ACC112 (cell line): ENCODE measurements around the gene PRKCZ.

Experiments used
- H2AFZ ChIP-seq: fragments of 200-600 bp; sonication (generic); one replicate; pipeline ENCODE4 v1.6.0; 2017; ENCODE audit warnings: antibody characterized with exemption, low read length; ENCODE audit not compliant: unreplicated experiment
- H3K27ac ChIP-seq: fragments of 200-600 bp; sonication (generic); 2 replicates; pipeline ENCODE4 v1.5.1; 2014; ENCODE audit warnings: low read depth, mild to moderate bottlenecking, antibody characterized with exemption, low read length, moderate library complexity
- H3K27me3 ChIP-seq: fragments of 200-600 bp; sonication (generic); 2 replicates; pipeline ENCODE4 v1.6.1; 2014; ENCODE audit warnings: mild to moderate bottlenecking, antibody characterized with exemption, low read length, moderate library complexity, mixed read lengths; ENCODE audit not compliant: insufficient read depth
- H3K36me3 ChIP-seq: fragments of 200-600 bp; sonication (generic); 2 replicates; pipeline ENCODE4 v1.6.1; 2016; ENCODE audit warnings: mild to moderate bottlenecking, antibody characterized with exemption, low read length, moderate library complexity, mixed read lengths; ENCODE audit not compliant: insufficient read depth
- H3K4me1 ChIP-seq: fragments of 200-600 bp; sonication (generic); one replicate; pipeline ENCODE4 v1.6.1; 2016; ENCODE audit warnings: low read length, mixed read lengths; ENCODE audit not compliant: insufficient read depth, unreplicated experiment, control insufficient read depth
- H3K4me3 ChIP-seq: fragments of 200-600 bp; sonication (generic); 2 replicates; pipeline ENCODE4 v1.5.1; 2014; ENCODE audit warnings: mild to moderate bottlenecking, low read depth, low read length
- H3K79me2 ChIP-seq: fragments of 200-600 bp; sonication (generic); one replicate; pipeline ENCODE4 v1.6.0; 2016; ENCODE audit warnings: low read length; ENCODE audit not compliant: control insufficient read depth, unreplicated experiment, insufficient read depth

Gene PRKCZ

DNA sequence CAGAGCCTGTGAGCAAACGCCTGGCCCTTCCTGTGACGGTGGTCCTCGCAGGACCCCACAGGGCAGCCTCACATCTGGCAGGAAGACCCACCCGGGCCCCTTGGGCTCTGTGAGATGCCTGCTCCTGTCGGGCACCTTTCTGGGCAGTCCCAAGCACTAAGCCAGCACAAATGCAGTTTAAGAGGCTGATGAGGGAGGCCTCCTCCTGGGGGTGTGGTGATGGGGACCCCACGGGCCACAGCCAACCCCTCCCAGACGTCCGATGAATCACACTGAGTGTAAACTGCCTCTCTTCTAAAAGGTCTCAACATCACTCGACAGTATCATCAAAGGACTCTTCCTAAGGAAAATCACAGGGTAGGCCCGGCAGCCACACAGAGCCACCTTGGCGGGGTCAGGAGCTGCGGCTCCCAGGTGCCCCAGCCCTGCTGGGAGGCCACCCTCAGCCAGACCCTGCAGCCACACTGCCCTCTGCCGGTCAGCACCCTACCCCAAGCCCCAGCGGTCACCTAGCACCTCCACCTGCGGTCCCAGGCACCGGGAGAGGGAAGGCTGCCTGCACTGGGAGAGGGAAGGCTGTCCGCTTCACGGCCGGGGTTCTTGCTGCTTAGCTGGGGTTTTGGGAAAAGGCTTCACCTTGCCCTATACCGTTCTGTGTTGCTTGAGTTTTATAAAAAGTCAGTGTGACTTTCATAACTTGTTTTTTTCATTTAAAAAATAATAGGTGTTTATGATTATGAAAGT, 3.9 kb upstream of the PRKCZ start:
- peaks cover 23% of the 10 kb centered on the region for H3K27me3 ChIP-seq
- H3K4me3 ChIP-seq, result no peak overlapping the region
- no peaks in the 10 kb centered on the region for H3K36me3 ChIP-seq
- H2AFZ ChIP-seq, result no peak overlapping the region
- H3K79me2 ChIP-seq, result no peaks in the 10 kb centered on the region
- H3K27ac ChIP-seq, result no peak overlapping the region
- H3K4me1 ChIP-seq, result no peaks in the 10 kb centered on the region

DNA sequence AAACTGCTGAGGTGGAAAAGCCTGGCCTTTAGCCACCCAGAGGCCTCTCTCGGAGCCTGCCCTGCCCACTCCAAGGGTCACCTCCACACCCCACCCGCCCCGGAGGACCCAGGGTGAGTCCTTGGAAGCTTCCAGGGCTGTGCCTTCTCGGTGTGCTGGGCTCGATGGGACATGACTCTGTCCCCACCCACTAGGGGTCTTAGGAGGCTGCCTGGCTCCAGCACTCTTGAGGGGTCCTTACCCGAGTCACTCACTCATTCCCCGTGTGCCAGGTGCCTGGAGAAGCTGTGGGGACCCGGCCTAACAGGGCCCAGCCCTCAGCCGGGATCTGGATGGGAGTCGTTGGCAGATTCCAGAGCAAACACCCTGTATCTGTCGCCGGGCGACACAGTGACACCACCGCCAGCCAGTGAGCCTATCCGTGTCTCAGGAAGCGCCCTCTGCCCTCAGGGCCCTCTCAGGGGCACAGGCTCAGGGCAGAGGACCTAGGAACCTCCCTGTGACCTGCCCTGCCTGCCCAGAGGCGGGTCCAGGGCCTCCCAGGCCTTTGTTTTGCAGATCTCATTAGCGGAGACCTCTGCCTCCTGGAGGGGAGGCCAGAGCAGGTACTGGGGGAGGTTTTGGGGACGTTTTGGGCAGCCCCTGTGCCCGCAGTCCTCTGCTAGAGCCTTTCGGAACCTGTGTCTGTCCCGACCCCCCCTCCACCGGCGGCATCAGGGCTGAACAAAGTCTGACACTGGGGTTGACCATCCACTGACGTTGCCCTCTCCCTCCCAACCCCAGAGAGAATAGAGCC, 3.1 kb upstream of the PRKCZ start:
- H3K4me1 ChIP-seq, result no peaks in the 10 kb centered on the region
- H3K4me3 ChIP-seq, result no peak overlapping the region

DNA sequence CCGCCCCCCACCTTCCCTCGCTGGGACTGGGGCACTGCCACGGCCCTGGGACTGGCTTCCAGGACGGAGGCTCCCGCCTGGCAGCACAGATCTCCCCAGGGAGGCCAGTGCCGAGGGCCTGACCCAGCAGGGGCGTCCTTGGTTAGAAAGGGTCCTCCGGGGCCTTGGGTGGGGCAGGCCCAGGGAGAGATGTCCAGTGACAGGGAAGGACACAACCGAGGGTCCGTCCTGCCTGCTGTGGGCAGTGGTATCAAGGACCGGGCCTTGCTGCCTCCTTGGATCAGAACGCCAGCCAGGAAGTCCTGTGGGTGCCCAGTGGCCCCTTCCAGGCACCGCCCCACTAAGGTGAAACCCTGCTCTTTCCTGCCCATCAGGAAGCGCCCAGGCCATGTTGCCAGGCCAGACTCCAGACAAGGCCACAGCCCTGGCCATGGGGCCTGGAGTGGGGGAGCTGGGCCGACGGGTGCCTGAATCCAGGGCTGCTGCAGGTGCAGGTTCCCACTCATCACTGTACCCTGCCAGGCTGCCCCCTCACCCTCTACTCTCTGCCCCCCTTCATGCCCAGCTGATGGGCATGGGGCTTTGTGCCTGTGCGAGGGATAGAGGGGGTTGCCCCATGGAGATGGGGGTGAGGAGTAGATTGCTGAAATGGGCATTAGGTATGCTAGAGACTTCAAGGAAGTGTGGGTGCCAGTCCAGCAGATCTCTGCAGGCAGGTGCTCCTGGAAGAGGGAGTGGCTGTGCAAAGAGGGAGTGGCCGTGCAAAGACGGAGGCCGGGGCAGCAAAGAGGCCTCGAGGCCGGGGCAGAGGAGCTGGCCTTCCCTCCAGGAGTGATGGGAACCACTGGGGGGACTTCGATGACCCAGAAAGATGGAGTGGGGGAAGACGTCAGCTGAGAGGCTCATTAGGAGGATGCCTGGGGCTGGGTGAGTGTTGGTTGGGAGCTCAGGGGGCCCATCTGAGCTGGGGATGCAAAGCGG, 2.2 kb upstream of the PRKCZ start:
- H3K27me3 ChIP-seq, result peaks cover 36% of the 10 kb centered on the region
- no peak overlapping the region for H2AFZ ChIP-seq
- no peaks in the 10 kb centered on the region for H3K4me1 ChIP-seq
- no peak overlapping the region for H3K27ac ChIP-seq
- H3K36me3 ChIP-seq, result no peaks in the 10 kb centered on the region
- H3K79me2 ChIP-seq, result no peaks in the 10 kb centered on the region
- no peak overlapping the region for H3K4me3 ChIP-seq

More for the DNA sequence above, 3.1 kb upstream of the PRKCZ start:
- Histone ChIP-seq H3K27ac (no peak overlapping the region), H3K27me3 (peaks cover 31% of the 10 kb centered on the region), H3K79me2 (no peaks in the 10 kb centered on the region), H2AFZ (no peak overlapping the region), H3K36me3 (no peaks in the 10 kb centered on the region)

DNA sequence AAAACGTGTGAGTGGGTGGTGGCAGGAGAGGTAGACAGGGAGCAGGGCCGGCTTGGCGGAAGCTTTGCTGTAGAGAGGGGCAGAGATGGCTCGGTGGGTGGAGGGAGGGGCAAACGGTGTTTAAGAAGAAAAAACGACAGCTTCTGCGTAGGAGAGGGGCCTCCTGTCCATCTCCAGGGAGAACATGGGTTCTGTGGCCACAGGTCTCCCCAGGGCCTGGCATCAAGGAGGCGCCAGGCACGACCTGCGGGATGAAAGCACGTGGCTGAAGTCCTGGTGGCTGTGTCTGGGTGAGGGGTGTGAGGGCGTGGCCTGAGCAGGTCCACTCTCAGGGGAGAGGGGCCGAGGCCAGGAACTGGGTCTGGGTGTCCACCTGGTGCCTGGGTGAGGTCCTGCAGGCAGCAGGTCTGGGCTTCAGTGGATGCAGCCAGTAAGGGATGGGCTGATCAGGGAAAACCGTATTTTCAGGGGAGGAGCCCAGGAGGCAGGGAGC, 940 bp upstream of the PRKCZ start:
- Histone ChIP-seq H3K79me2 (no peaks in the 10 kb centered on the region), H2AFZ (no peak overlapping the region), H3K36me3 (no peaks in the 10 kb centered on the region), H3K27me3 (peaks cover 36% of the 10 kb centered on the region), H3K4me3 (no peak overlapping the region), H3K27ac (no peak overlapping the region), H3K4me1 (no peaks in the 10 kb centered on the region)

DNA sequence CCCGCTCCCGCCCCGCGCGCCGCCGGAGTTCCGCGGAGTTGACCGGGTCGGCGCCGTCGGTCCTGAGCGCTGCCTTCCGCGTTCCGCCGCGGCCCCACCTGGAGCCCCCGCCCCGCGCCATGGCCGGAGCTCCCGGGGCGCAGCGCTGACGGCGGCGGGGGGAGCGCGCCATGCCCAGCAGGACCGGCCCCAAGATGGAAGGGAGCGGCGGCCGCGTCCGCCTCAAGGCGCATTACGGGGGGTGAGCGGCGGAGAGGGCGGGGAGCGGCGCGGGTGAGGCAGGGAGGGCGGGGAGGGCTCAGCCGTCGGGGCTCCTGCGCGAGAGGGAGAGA, 216 bp downstream of the PRKCZ start:
- no peaks in the 10 kb centered on the region for H3K4me1 ChIP-seq
- H2AFZ ChIP-seq, result no peak overlapping the region
- peaks cover 36% of the 10 kb centered on the region for H3K27me3 ChIP-seq
- no peaks in the 10 kb centered on the region for H3K36me3 ChIP-seq
- no peak overlapping the region for H3K27ac ChIP-seq
- H3K4me3 ChIP-seq, result no peak overlapping the region
- H3K79me2 ChIP-seq, result no peaks in the 10 kb centered on the region

DNA sequence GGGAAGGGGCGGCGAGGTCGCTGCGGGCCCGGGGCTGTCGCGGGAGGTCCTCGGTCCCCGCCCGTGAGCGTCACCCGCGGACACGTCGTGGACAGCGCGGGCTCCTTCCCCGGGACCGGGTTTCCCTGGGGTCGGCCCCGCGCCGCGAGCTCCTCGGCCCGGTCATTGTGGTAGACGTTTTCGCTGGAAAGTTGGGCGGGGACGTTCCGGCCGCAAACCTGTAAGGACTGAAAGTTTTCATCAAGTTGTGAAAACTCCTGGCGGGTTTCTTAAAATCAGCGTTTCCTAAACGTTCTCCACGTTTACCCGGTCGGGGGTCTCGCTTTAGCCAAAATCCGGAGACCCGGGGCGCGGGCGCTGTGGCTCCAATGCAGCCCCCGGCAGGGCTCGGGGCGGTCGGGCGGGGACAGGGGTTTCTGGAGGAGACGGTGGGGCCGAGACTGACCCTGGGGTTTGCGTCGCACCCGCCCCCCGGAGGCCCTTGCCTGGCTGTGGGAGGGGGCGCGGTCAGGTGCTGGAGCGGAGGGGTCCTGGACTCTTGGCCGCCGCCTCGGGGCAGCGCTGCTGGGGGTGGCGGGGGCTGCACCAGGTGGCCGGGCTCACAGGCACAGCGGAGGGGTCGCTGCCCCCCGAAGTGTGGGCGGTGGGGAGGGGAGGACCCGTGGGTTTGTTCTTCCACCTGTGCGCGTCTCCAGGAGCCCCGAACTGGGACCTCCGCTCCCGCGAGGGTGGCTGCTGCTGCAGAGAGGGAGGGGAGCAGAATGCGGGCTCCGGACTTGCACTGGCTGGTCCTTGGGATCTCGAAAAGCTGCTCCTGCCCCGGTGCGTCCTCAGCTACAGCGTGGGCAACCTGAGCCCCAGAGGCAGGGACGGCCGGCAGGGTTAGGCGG, 827 bp downstream of the PRKCZ start:
- H3K4me3 ChIP-seq, result no peak overlapping the region

DNA sequence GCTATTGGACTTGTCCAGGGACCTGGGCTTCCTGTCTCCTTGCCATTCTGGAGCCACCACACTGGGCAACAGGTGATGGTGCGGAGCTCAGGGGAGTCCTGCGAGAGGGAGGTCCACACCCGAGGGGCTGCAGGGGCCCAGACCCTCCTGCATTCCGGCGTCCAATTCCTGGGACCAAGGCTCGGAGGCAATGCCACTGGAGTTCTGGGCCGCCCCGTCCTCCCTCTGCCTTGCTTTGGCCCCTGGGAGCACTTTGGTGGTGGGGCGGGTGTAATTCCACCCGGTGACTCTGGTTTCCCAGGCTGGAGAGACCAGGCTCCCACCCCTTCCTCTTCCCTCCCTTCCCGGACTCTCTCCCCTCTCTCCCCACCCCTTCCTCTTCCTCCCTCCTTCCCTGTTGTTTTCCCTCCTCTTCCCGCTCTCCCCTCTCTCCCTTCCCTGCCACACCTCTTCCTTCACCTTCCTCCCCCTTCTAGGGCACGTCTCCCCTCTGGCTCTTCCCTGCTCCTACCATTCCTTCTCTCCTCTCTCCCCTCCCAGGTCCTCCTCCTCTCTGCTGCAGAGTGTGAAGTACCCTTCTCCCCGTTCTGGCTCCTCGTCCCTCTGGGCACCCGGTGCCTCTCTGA, 2.0 kb downstream of the PRKCZ start:
- H3K27ac ChIP-seq, result no peak overlapping the region
- no peak overlapping the region for H2AFZ ChIP-seq

More for the DNA sequence above, 827 bp downstream of the PRKCZ start:
- Histone ChIP-seq H3K36me3 (no peaks in the 10 kb centered on the region), H3K79me2 (no peaks in the 10 kb centered on the region), H3K27ac (no peak overlapping the region), H2AFZ (no peak overlapping the region), H3K27me3 (peaks cover 36% of the 10 kb centered on the region), H3K4me1 (no peaks in the 10 kb centered on the region)

DNA sequence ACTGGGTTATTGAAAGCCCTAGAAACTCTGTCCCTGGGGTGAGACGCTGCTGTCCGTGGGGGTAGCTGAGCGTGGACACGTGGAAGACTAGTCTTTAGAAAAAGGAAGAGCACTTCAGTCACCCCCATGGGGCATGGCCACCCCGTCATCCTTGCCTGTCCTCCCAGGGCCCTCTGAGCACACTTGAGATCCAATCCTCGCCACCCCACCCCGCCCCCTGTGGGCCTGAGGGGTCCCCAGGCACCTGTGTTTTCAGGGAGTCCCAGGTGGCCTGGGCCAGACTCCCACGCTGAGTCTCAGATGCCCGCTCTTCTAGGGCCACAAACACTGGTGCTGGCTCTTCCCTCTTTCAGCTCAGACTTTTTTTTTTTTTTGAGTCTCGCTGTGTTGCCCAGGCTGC, 2.5 kb downstream of the PRKCZ start:
- H3K4me3 ChIP-seq, result no peak overlapping the region
- no peaks in the 10 kb centered on the region for H3K36me3 ChIP-seq
- H3K27me3 ChIP-seq, result peaks cover 36% of the 10 kb centered on the region
- no peaks in the 10 kb centered on the region for H3K79me2 ChIP-seq
- H3K27ac ChIP-seq, result no peak overlapping the region
- no peak overlapping the region for H2AFZ ChIP-seq
- H3K4me1 ChIP-seq, result no peaks in the 10 kb centered on the region

More for the DNA sequence above, 2.0 kb downstream of the PRKCZ start:
- Histone ChIP-seq H3K4me1 (no peaks in the 10 kb centered on the region), H3K27me3 (peaks cover 36% of the 10 kb centered on the region), H3K36me3 (no peaks in the 10 kb centered on the region), H3K79me2 (no peaks in the 10 kb centered on the region), H3K4me3 (no peak overlapping the region)

DNA sequence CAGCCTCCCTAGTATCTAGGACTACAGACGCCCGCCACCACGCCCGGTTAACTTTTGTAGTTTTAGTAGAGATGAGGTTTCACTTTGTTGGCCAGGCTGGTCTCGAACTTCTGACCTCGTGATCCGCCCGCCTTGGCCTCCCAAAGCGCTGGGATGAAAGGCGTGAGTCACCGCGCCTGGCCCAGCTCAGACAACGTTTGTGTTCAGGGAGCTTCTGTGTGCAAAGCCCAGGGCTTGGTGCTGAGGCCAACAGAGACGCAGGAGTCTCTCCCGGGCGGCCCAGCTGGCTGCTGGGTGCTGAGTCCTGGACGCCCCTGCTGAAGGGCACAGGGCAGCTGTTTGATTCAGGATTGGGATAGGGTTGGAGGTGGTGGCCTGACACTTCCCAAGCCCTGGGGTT, 3.0 kb downstream of the PRKCZ start:
- Histone ChIP-seq H3K4me3 (no peak overlapping the region), H3K27ac (no peak overlapping the region), H2AFZ (no peak overlapping the region), H3K4me1 (no peaks in the 10 kb centered on the region), H3K27me3 (peaks cover 36% of the 10 kb centered on the region), H3K79me2 (no peaks in the 10 kb centered on the region), H3K36me3 (no peaks in the 10 kb centered on the region)
